Activated CD4-positive, CD25-positive, alpha-beta regulatory T cell treated with anti-CD3 and anti-CD28 coated beads, Interleukin-2, amount 50 U/mL, for 16 hours (primary cell): ENCODE measurements around the gene LYSMD3.
"Not testable (repeated sequence)": the region's sequence is repeated elsewhere in the genome, so short reads cannot be mapped to it uniquely, and the experiment has no call there.

Source experiments
- DNase-seq: peaks from one replicate; pipeline ENCODE4 v3.0.0-alpha.2; 2020; ENCODE audit warnings: low read depth, low spot score

The LYSMD3 gene

DNA sequence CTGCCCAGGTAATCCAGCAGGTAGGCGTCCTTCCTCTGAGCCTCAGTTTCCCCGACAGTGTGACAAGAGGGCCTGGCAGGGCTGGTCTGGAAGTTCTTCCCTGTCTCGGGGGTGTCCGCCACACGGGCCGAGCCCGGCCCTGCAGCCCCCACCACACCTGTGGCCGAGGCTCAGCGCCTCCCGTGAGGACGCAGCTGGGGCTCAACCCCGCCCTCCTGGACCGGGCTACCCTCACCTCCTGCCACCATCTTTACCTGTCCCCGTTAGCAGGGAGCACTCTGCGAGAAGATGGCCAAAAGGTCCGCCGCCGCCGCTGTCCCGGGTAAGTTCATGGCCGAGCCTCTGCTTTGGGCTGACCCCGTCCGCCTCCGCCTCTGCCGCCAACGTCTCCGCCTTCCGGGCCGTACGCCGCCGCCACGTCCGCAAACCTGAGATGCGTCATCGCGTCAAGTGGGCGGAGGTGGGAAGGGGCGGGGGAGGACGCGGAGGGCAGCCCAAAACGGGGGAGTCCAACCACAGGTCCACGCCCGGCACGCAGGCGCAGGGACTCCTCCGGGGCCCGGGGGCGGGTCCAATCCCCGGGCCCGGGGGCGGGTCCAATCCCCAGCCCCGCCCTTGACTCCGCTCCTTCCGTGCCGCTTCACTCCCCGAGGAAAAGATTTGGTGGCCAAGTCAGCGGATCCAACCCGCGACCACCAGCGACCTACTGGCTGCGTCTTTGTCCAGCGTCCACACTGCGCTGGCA, at the start of gene LYSMD3:
LYSMD3 (minus strand) TSS at position 391 of the 745 bp plus-strand sequence. CDS start 4,295 bp downstream, outside the sequence.
- peak; percentile 96 for DNase-seq

DNA sequence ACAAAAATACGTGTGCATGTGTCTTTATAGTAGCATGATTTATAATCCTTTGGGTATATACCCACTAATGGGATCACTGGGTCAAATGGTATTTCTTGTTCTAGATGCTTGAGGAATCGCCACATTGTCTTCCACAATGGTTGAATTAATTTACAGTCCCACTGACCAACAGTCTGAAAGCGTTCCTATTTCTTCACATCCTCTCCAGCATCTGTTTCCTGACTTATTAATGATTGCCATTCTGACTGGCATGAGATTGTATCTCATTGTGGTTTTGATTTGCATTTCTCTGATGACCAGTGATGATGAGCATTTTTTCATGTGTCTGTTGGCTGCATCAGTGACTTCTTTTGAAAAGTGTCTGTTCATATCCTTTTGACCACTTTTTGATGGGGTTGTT, 47.2 kb upstream of the LYSMD3 start:
- DNase-seq = not testable (repeated sequence)

DNA sequence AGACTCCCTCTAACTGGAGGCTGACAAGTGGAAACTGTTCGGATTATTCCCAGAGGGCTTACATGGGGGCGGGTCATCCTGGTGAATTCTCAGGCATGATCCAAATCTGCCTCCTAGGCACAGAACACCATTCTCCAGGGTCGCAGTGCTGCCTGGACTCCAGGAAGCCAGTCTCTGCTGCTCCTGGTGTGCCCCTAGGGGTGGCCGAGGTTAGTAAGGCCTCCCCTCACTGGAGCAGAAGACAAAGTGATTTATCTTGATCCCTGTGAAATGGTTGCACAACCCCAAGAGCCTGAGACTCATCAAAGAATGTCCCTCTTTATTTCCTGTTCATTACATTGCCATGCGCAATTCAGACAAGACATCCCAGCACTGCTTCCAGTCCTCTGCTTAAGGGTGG, 46.3 kb upstream of the LYSMD3 start:
- no peak for DNase-seq

DNA sequence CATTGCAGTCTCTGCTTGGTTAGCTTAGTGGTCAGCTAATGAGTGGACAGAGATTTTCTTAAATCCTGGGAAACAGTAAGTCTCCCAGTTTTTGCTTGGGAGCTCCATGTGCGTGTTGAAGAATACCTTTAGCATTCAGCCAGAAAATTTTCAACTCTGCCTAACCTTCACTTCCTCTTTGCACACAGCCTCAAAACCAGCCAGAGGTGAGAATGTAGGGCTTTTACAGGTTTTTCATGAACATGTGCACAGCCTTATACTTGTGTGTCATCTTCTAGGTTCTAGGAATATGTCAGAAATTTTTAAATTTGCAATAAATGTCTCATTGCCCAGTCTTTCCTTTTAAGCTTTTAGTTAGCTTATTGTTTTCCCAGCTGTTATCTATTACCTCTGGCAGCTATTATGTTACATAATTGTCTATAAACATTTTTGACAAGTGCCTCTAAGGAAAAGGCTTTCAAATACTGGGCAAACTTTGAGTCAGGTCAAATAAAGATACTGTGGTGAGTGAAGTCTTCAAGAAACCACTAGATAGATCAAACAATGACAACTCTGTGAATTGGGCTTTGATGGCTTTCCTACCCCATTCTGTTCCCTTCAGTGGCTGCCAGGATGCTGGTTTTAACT, 41.9 kb upstream of the LYSMD3 start:
- DNase-seq = no peak

DNA sequence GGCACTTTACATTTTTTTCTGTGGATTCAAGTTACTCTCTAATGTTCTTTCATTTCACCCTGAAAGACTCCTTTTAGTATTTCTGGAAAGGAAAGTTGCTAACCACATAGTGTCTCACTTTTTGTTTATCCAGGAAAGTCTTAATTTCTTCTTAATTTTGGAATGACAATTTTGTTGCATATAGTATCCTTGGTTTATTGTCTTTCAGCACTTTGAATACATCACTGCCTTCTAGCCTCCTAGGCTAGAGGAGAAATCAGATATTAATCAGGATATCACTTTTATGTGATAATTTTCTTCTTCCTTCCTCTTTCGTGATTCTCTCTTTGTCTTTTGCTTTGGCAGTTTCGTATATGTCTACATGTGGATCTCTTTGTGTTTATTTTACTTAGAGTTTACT, 40.6 kb upstream of the LYSMD3 start:
- DNase-seq = no peak

DNA sequence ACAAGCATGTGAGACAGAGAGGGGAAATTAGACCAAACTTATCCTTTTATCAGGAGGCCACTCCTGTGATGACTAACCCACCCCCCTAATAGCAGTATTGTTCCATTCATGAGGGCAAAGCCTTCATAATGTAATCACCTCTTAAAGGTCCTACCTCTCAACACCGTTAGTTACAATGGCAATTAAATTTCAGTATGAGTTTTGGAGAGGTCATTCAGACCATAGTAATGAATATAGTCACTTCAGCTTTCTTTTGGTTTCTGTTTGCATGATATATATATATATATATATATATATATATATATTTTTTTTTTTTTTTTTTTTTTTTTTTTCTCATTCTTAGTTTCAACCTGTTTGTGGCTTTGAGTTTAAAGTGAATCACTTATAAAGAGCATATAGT, 39.7 kb upstream of the LYSMD3 start:
- no peak for DNase-seq

DNA sequence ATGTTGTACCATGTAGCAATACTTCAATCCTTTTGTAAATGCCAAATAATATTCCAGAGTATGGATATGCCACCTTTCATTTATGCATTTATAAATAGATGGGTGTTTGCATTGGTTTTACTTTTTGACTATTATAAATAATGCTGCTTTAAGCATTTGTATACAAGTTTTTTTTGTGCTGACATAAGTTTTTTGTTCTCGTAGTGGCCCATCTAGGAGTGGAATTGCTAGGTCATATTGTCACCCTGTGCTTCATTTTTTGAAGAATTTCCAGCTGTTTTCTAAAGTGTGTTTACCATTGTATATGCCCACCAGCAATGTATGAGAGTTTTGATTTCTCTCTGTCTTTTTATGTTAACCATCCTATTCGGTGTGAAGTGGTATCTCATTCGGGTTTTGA, 36.1 kb upstream of the LYSMD3 start:
- DNase-seq = no peak

DNA sequence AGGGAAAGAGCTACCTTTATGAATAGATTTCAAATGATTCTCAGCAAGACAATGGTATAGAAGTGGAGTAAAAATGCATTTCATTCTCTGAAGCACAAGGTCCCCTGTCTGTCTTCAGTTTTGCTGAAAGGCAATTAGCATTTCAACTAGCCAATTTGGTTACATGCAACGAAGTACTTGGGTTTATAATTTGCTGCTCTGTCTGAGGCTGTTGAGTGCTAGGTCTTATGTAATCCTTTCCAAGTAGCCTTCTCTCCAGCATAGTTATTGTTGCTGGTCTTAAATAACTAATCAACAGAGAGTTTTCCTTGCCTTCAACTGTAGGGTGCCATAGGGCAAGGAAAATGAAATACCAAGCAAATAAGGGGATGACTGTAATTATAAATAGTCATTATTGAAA, 33.7 kb upstream of the LYSMD3 start:
- DNase-seq = no peak

DNA sequence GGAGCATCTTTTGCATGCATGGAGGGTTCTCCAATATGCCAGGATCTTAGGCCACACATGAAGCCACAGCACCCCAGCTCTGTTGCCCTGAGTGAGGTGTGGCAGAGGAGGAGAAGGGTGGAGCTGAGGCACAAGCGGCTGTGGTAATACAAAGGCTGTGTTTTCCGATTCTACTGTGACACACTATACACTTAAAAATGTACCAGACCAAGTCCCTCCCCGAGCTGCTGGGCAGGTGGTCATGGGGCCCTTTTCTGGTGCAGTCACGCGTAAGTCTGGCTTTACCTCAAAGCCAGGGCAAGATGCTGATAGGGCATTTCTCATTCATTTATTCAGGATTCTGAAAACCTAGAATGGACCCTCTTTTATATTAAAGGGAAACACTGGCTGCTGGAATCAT, 33.0 kb upstream of the LYSMD3 start:
- no peak for DNase-seq

DNA sequence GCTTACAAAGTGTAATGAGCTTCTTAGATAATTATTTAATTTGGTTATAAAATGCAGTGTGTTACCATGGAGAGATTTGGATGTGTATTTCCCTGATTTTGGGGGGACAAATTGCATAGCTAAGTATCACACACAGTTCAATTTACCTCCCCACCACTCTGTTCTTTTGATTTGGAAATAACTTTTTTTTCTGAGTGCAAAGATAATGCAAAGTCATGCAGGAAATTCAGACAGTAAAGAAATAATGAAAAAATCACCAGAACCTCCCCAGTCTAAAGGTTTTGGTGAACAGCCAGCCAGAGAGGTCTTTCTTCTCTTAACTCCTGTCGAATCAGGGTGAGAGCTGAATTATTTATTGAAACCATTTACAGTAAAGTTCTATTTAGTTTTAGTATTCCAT, 32.4 kb upstream of the LYSMD3 start:
- no peak for DNase-seq

DNA sequence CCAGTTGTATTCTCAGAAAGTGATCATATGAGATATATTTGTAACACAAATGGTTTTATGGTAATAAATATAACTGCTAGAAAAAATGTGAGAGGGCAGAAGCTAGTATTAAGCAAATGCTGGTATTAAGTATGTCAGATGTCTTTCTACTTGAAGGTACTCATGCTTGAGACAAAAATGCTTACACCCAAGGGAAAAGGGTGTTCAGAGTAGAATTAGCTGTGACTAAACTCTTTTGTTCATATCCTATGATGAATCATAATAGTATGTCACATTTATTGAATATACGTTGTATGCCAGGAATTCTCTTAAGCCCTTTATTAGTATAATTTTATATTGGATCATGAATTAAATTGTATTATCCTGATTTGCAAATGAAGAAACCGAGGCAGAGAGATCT, 31.4 kb upstream of the LYSMD3 start:
- DNase-seq = no peak

DNA sequence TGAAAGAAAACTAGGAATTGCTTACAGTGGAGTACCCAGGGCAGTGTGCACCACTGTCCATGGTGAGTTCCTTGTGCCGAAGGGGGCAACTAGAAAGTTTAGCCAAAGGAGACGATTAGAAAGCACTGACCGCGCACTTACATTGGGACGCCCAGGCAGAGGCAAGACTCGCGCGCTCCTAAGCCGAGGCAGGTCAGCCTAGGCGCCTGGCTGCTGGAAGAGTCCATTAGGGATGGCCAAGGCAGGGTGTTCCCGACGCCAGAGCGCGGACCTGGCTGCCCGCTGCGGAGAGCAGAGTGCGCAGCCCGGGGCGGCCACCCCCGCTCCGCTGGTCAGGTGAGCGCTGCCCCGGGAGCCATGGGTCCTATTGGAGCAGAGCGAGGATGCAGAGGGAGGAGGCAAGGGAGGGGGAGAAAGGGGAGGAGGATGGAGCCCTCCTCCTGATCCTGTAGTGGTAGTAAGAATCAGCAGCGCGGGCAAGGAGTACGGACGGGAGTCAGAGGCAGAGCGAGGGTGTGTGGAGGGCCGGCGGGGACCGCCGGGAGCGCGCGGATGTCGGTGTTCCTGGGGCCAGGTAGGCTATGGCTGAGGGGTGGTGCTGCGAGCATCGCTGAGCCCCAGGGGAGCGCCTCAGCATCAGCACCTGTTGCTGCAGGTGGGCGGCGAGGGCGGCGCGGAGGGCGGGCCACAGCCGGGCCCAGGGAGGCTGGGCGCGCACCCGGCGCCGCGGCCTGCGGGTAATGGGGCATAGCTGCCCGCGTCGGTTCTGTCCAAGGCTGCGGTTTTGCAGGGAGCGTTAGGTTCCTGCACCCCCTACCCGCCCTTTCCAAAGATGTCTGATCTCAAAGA, 29.2 kb upstream of the LYSMD3 start, which contains the start of gene ADGRV1:
ADGRV1 (plus strand) TSS at position 454 of the 849 bp plus-strand sequence; CDS start at position 553, 99 bp downstream.
- no peak for DNase-seq

DNA sequence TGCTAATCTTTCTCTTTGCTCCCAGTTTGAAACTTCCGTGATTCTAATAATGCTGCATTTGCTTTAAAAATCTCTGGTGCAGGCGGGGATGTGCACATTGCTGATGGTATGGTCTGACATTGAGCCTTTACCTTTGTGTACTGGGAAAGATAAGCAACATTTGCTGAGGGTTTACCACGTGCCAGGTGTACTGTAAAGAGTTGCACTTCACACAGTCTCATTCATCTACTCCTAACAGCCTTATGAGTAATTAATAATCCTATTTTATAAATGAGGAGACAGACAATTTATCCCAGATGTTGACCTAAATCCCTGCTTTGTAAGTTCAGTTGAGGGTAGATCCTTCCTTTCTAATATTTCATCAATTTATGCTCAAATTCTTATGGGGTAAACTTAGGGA, 28.5 kb upstream of the LYSMD3 start:
- no peak for DNase-seq

DNA sequence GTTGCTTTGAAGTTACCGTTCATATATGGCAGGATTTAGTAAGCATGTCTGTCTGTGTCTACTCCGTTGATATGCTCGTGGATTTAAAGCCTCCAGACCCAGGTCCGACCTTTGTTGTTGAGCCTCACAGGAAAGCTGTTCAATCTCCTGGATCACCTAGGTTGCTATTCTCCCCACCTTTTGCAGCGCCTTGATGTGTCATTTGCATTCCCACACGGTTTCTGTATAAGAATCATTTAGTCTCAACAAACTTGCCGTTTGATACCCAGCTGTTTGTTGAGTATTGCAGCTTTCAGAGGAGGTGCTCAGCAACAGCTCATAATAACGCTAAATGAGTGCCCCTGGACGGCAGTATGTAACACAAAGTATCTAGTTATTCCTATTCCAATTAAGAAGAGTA, 28.0 kb upstream of the LYSMD3 start:
- no peak for DNase-seq

DNA sequence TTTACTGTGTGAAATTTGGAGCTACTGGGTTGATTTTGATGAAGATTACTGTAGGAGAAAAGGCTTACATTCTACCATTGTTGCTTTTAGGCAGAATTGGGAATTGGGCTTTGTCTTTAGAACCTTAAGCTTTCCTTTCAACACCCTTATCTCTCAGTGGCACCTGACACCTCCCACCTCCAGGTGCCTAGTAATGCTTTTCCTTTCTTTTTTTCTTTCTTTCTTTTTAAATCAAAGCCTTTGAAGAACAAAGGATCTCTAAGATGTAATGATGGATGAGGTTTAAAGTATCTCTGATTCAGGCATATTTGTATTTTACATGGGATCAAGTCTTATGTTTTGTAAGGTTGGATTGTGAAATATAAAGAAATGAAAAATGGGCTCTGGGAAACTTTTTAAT, 26.3 kb upstream of the LYSMD3 start:
- no peak for DNase-seq

DNA sequence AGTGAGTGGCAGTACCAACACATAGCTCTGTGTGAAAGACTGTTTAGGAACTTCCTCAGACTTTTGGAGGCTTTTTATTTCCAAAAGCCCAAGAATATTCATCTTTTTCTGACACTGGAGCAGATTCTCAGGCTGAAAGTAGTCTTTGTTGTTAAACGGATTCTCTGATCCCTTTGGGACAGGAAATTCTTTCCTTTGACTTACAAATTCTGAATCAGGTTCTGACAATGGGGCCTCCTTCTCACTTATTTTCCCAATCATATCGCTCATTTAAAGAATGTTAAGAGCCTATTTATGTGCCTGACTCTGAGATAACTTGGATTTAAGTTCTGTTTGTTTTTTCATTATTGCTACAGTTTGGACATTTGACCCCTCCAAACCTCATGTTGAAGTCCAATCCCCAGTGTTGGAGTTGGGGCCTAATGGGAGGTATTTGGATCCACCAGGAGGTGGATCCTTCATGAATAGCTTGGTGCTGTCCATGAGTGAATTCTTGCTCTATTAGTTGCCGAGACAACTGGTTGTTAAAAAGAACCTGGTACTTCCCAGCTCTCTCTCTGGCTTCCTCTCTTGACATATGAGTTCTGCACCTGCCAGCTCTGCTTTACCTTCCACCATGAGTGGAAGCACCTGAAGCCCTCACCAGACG, 25.1 kb upstream of the LYSMD3 start:
- DNase-seq = no peak

DNA sequence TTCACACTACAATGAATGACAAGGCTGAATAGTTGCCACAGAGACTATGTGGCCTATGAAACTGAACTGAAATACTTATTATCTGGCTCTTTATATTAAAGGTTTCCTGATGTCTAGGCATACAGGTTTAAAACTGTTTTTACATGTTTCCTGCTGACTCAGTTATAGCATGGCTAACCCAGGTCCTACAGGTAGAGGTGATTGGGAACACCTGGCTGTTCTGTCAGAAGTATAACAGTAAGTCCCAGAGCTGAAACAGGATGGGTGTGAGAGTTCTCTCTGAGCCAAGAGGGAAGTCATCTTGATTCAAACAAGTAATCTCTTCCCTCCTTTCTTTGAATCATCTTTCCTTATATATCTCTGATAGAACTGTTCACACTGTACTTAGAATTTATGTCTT, 24.3 kb upstream of the LYSMD3 start:
- DNase-seq = no peak

DNA sequence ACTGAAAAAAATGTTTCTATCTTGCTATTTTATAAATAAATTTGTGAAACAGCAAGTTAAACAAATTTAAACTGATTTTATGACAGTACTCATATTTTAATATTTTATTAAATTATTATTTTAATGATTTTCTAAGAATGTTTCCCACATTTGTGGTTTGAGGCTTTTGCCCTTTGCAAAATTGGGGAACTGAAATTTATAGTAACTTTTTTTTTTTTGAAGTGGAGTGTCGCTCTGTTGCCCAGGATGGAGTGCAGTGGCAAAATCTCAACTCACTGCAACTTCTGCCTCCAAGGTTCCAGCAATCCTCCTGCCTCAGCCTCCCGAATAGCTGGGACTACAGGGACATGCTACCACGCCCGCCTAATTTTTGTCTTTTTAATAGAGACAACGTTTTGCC, 22.0 kb upstream of the LYSMD3 start:
- no peak for DNase-seq

DNA sequence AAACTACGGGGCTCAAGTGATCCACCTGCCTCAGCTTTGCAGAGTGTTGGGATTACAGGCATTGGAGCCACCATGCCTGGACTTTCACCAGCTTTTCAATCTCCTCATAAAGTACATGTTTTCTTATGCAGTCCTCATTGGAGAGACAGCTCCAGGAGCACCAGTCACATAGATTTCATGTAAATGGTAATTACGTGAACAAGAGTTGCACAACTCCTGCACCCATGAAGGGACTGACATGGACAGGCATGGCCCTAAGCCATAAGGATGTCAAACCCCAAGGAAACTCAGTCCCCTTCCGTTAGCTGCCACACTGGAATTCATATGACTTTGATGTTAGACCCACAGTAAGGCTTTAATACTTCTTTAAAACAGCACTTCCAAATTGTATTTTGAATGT, 21.6 kb upstream of the LYSMD3 start:
- no peak for DNase-seq

DNA sequence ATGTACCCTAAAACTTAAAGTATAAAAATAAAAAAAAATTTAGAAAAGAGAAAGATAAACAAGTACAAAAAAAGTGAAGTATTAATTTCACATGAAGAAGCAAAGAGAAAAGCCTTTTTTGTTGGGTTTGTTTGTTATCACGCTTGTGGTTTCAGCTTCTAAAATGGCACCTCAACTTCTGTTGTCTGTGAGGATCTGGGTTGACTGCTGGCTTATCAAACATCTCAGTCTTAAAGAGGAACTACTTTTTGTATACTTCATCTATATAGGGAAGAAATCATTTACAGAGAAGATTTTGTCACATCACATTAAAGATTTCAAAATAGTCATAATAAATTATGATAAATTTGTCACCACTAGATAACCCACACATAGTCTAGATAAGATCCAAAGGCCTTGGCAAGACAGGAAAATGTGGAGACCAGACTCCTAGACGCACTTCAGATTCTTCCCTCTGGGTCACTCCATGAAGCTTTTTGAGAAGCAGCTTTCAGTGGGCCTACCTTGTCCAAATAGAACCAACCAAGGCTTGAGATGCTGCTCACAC, 20.4 kb upstream of the LYSMD3 start:
- no peak for DNase-seq

DNA sequence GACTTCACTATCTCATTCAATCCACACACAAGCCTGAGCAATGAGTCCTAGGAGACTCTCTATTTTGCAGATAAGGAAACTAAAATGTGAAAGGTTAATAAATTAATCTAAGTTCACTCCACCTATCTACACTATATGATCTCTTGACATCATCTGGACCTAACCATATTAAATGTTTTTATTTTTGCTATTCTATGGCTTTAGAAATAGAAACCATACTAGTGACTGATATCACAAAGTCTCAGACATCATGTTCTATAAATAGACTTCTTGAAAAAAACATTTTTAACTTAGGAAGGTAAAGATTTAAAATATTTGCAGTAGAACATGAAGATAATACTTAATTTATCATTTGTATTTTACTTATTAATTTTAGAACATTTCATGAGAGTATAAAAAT, 19.8 kb upstream of the LYSMD3 start:
- no peak for DNase-seq
